Measurements from ENCODE around the gene KCNK17. TPM values are rescaled to one million over a fixed set of nuclear protein-coding genes. Genes with fewer than 3 reads are reported as not detected.

The KCNK17 gene
- total RNA-seq, 1 experiment from 2014 or later: not detected

GRCh38 chr6:39273406-39273821 is 40.8 kb downstream of the KCNK17 start:
- ChIA-PET RAD21 (ENCODE audit: low non-redundant PET in 1 of 2, low total read pairs in 2 of 2, uncharacterized antibody in 2 of 2, unreplicated experiment in 2 of 2) (no interaction called here), CTCF (no interaction called here), POLR2A (no interaction called here)
- no peak overlapping the region for H3K4me2 ChIP-seq (ENCODE audit: low read length)
- no peaks in the 10 kb centered on the region for H4K20me1 ChIP-seq (ENCODE audit: insufficient read depth)
- H3K36me3 ChIP-seq (ENCODE audit: control insufficient read depth in 1 of 2, insufficient read depth in 2 of 2, low read length in 2 of 2): no peaks in the 10 kb centered on the region
- ATAC-seq: no peak
- TF ChIP-seq ATF3 (IDR thresholded peaks at IDR 0.05) (no peak), ZBTB33 (IDR thresholded peaks at IDR 0.05; ENCODE audit: extremely low read depth, insufficient replicate concordance, low read length) (no peak), ZNF274 (IDR thresholded peaks at IDR 0.05; ENCODE audit: low read depth, low read length) (no peak), CEBPB (IDR thresholded peaks at IDR 0.05; ENCODE audit: low read depth) (no peak), TCF7L2 (IDR thresholded peaks at IDR 0.05; ENCODE audit: borderline replicate concordance, extremely low read depth, insufficient read depth, insufficient read length) (no peak), SP1 (IDR thresholded peaks at IDR 0.05; ENCODE audit: low read depth) (no peak)
- no peak overlapping the region for H3K4me3 ChIP-seq (replicated peaks in 1 of 2; ENCODE audit: low read depth in 1 of 2, low read length in 2 of 2)
- no peaks in the 10 kb centered on the region for H3K27me3 ChIP-seq (ENCODE audit: insufficient read depth, low read length)
- H3K9me2 ChIP-seq (ENCODE audit: insufficient read depth): no peaks in the 10 kb centered on the region
- no TSS peak for BruUV-seq (replicated peaks)
- no peak overlapping the region for H3K9ac ChIP-seq (ENCODE audit: low read length)
- intact Hi-C loops (cut with micrococcal nuclease): no loop called here
- H2AFZ ChIP-seq (ENCODE audit: low read depth, low read length, poor library complexity, severe bottlenecking): no peak overlapping the region
- no peak overlapping the region for H3K27ac ChIP-seq (ENCODE audit: low read depth, low read length)
- H3K4me1 ChIP-seq (ENCODE audit: control insufficient read depth in 1 of 2, insufficient read depth in 2 of 2, low read length in 2 of 2): peaks cover 0 to 10% of the 10 kb centered on the region in 2 experiments; a peak in 1 of 4 replicates
- no peaks in the 10 kb centered on the region for H3K79me2 ChIP-seq (ENCODE audit: insufficient read depth, low read length)
- no peaks in the 10 kb centered on the region for H3K9me3 ChIP-seq (ENCODE audit: control insufficient read depth in 1 of 2, insufficient read depth in 1 of 2, low read depth in 1 of 2, low read length in 2 of 2)
- DNase-seq (ENCODE audit: low read depth, low spot score): no peak

GRCh38 chr6:39269961-39270360 is 44.3 kb downstream of the KCNK17 start:
- ATAC-seq (no peak), DNase-seq (ENCODE audit: low read depth, low spot score) (no peak)
- no peaks in the 10 kb centered on the region for H3K9me2 ChIP-seq (ENCODE audit: insufficient read depth)
- H3K79me2 ChIP-seq (ENCODE audit: insufficient read depth, low read length): no peaks in the 10 kb centered on the region
- ChIA-PET POLR2A (no interaction called here), CTCF (no interaction called here), RAD21 (ENCODE audit: low non-redundant PET in 1 of 2, low total read pairs in 2 of 2, uncharacterized antibody in 2 of 2, unreplicated experiment in 2 of 2) (no interaction called here)
- no peaks in the 10 kb centered on the region for H4K20me1 ChIP-seq (ENCODE audit: insufficient read depth)
- H3K27me3 ChIP-seq (ENCODE audit: insufficient read depth, low read length): no peaks in the 10 kb centered on the region
- no peak overlapping the region for H3K4me3 ChIP-seq (replicated peaks in 1 of 2; ENCODE audit: low read depth in 1 of 2, low read length in 2 of 2)
- H3K9me3 ChIP-seq (ENCODE audit: control insufficient read depth in 1 of 2, insufficient read depth in 1 of 2, low read depth in 1 of 2, low read length in 2 of 2): no peaks in the 10 kb centered on the region
- intact Hi-C loops (cut with micrococcal nuclease): no loop called here
- H2AFZ ChIP-seq (ENCODE audit: low read depth, low read length, poor library complexity, severe bottlenecking): no peak overlapping the region
- no peak overlapping the region for H3K9ac ChIP-seq (ENCODE audit: low read length)
- no peak overlapping the region for H3K27ac ChIP-seq (ENCODE audit: low read depth, low read length)
- no peak overlapping the region for H3K4me2 ChIP-seq (ENCODE audit: low read length)
- H3K36me3 ChIP-seq (ENCODE audit: control insufficient read depth in 1 of 2, insufficient read depth in 2 of 2, low read length in 2 of 2): no peaks in the 10 kb centered on the region
- no peaks in the 10 kb centered on the region for H3K4me1 ChIP-seq (ENCODE audit: control insufficient read depth in 1 of 2, insufficient read depth in 2 of 2, low read length in 2 of 2)
- BruUV-seq (replicated peaks): no TSS peak
- no peak for TF ChIP-seq TCF7L2 (IDR thresholded peaks at IDR 0.05; ENCODE audit: borderline replicate concordance, extremely low read depth, insufficient read depth, insufficient read length)
- no peak for TF ChIP-seq SIN3A (IDR thresholded peaks at IDR 0.05; ENCODE audit: low read depth)
- TF ChIP-seq SRF (IDR thresholded peaks at IDR 0.05; ENCODE audit: low read depth): no peak
- TF ChIP-seq FOSL1 (IDR thresholded peaks at IDR 0.05; ENCODE audit: low read depth): no peak
- TF ChIP-seq EZH2phosphoT487 (IDR thresholded peaks at IDR 0.05; ENCODE audit: borderline replicate concordance): no peak
- no peak for TF ChIP-seq ATF3 (IDR thresholded peaks at IDR 0.05)
- no peak for TF ChIP-seq CBX3 (IDR thresholded peaks at IDR 0.05; ENCODE audit: low read depth)
- no peak for TF ChIP-seq ZNF274 (IDR thresholded peaks at IDR 0.05; ENCODE audit: low read depth, low read length)
- TF ChIP-seq ELF1 (IDR thresholded peaks at IDR 0.05; ENCODE audit: borderline replicate concordance, low read depth): no peak
- no peak for TF ChIP-seq ZFX (IDR thresholded peaks at IDR 0.05)
- no peak for TF ChIP-seq ZBTB33 (IDR thresholded peaks at IDR 0.05; ENCODE audit: extremely low read depth, insufficient replicate concordance, low read length)
- no peak for TF ChIP-seq EGR1 (IDR thresholded peaks at IDR 0.05; ENCODE audit: low read depth)
- no peak for TF ChIP-seq JUND (IDR thresholded peaks at IDR 0.05)
